Esophagus squamous epithelium (tissue), 5 donors: ENCODE data around the gene PRUNE2. TPM values are rescaled to one million over a fixed set of nuclear protein-coding genes. Genes with fewer than 3 reads are reported as not detected.

Experiments
- DNase-seq: peaks from one replicate; lab custom pipeline; 2025; lab: John Stamatoyannopoulos, UW
- H3K27ac ChIP-seq, 4 donors: fragments of 200-600 bp; sonication (generic); one replicate each; pipeline ENCODE4 v1.5.1; 2016 to 2019; ENCODE audit warnings: mild to moderate bottlenecking in 1 of 4
- H3K27me3 ChIP-seq, 4 donors: fragments of 200-600 bp; sonication (generic); 1 replicate in 3 of 4; 2 replicates in 1 of 4; pipeline versions ENCODE4 v1.5.1 to v1.6.0; 2017 to 2021; ENCODE audit warnings: antibody characterized with exemption in 1 of 4
- H3K36me3 ChIP-seq, 3 donors: fragments of 200-600 bp; sonication (generic); one replicate each; pipeline ENCODE4 v1.5.1; 2016 to 2019
- H3K4me1 ChIP-seq, 3 donors: fragments of 200-600 bp; sonication (generic); one replicate each; pipeline ENCODE4 v1.5.1; 2017 to 2019
- H3K4me3 ChIP-seq, 4 donors: fragments of 200-600 bp; sonication (generic); 1 replicate in 3 of 4; 2 replicates in 1 of 4; pipeline ENCODE4 v1.5.1; 2016 to 2019; ENCODE audit warnings: mild to moderate bottlenecking in 2 of 4, moderate library complexity in 1 of 4
- H3K9me3 ChIP-seq, 3 donors: fragments of 200-600 bp; sonication (generic); one replicate each; pipeline ENCODE4 v1.5.1; 2016 to 2019
- CTCF ChIP-seq, 6 experiments: fragments of 450-650 bp in 4 of 6; fragments of 200-600 bp in 2 of 6; sonication (generic) in 2 of 6; IDR thresholded peaks; one replicate each; pipeline ENCODE4 v1.5.1; 2016 to 2019; ENCODE audit warnings: antibody characterized with exemption in 6 of 6, mild to moderate bottlenecking in 4 of 6, moderate library complexity in 4 of 6
- POLR2A ChIP-seq, 4 donors: fragments of 450-650 bp; IDR thresholded peaks; one replicate each; pipeline ENCODE4 v1.6.1; 2017; ENCODE audit warnings: antibody characterized with exemption in 4 of 4, mild to moderate bottlenecking in 4 of 4, moderate library complexity in 3 of 4
- WGBS, 2 donors: methylation state at CpG; one replicate each; pipeline ENCODE4 v1.1.5; 2018; 5-methylcytosine and 5-hydroxymethylcytosine counted together
- intact Hi-C: fragments of 100-400 bp; cut with DNase I; formaldehyde crosslinking; loops from one replicate; pipeline ENCODE4 v1.15.0; 2022
- total RNA-seq, 4 donors: library from RNA; depleted of rRNA; stranded (reverse); fragments of >200 nt; gene quantifications; one replicate each; pipeline ENCODE4 v1.1.0, GENCODE V29; 2016
- donor health status: DM: yes; HTN: yes; CAD: no.

PRUNE2 gene
- total RNA-seq, 4 donors from 2014 or later, result 9.9 to 126 (median 26.7) TPM

- DNase-seq, result no peak
- no peak overlapping the region for H3K4me3 ChIP-seq
- H3K4me1 ChIP-seq, result peaks cover 0 to 18% (median 4%) of the 10 kb centered on the region in 3 donors
- intact Hi-C loops, result no loop called here
- H3K27ac ChIP-seq, result peak overlapping the region in 3 of 4 donors; percentile 34 to 82 (median 49)
- H3K27me3 ChIP-seq, result no peaks in the 10 kb centered on the region
- 20 to 36% methylated on average over 2 of the region's 2 CpGs for WGBS, 2 donors
- H3K36me3 ChIP-seq, result no peaks in the 10 kb centered on the region
- H3K9me3 ChIP-seq, result no peaks in the 10 kb centered on the region
- TF ChIP-seq POLR2A (IDR thresholded peaks at IDR 0.05) (no peak), CTCF (IDR thresholded peaks at IDR 0.05) (no peak)
Measured at GRCh38 chr9:76619640-76620039, 286.3 kb downstream of the PRUNE2 start.

GRCh38 chr9:76619197-76619596 is 286.7 kb downstream of the PRUNE2 start:
- intact Hi-C loops, result no loop called here
- Histone ChIP-seq H3K27ac (peak overlapping the region in 3 of 4 donors; percentile 34 to 82 (median 49)), H3K36me3 (no peaks in the 10 kb centered on the region), H3K4me1 (peaks cover 0 to 18% (median 4%) of the 10 kb centered on the region in 3 donors), H3K4me3 (no peak overlapping the region), H3K9me3 (no peaks in the 10 kb centered on the region), H3K27me3 (no peaks in the 10 kb centered on the region)
- TF ChIP-seq CTCF (IDR thresholded peaks at IDR 0.05) (no peak), POLR2A (IDR thresholded peaks at IDR 0.05) (no peak)
- no peak for DNase-seq

- Histone ChIP-seq H3K4me3 (no peak overlapping the region), H3K4me1 (peaks cover 0 to 18% (median 4%) of the 10 kb centered on the region in 3 donors), H3K27me3 (no peaks in the 10 kb centered on the region), H3K36me3 (no peaks in the 10 kb centered on the region), H3K9me3 (no peaks in the 10 kb centered on the region), H3K27ac (peak overlapping the region in 3 of 4 donors; percentile 34 to 82 (median 49))
- TF ChIP-seq CTCF (IDR thresholded peaks at IDR 0.05) (no peak), POLR2A (IDR thresholded peaks at IDR 0.05) (no peak)
- no peak for DNase-seq
- 64 to 70% methylated on average over 4 of the region's 4 CpGs for WGBS, 2 donors
- intact Hi-C loops, result no loop called here
Measured at GRCh38 chr9:76618762-76619161, 287.2 kb downstream of the PRUNE2 start.

- TF ChIP-seq CTCF (IDR thresholded peaks at IDR 0.05) (no peak), POLR2A (IDR thresholded peaks at IDR 0.05) (no peak)
Measured at GRCh38 chr9:76617497-76618175, 288.3 kb downstream of the PRUNE2 start.

GRCh38 chr9:76616780-76617179 is 289.1 kb downstream of the PRUNE2 start:
- Histone ChIP-seq H3K4me1 (peaks cover 0 to 18% (median 4%) of the 10 kb centered on the region in 3 donors), H3K4me3 (no peak overlapping the region), H3K27ac (no peak overlapping the region), H3K36me3 (no peaks in the 10 kb centered on the region), H3K9me3 (no peaks in the 10 kb centered on the region), H3K27me3 (no peaks in the 10 kb centered on the region)
- intact Hi-C loops, result no loop called here
- TF ChIP-seq POLR2A (IDR thresholded peaks at IDR 0.05) (no peak), CTCF (IDR thresholded peaks at IDR 0.05) (no peak)
- no peak for DNase-seq
- 68 to 87% methylated on average over 2 of the region's 2 CpGs for WGBS, 2 donors

More at GRCh38 chr9:76617497-76618175, 288.3 kb downstream of the PRUNE2 start:
- peak overlapping the region in 1 of 4 donors; percentile 54 for H3K27ac ChIP-seq
- H3K9me3 ChIP-seq, result no peaks in the 10 kb centered on the region
- no peaks in the 10 kb centered on the region for H3K27me3 ChIP-seq
- 81 to 89% methylated on average over 3 of the region's 3 CpGs for whole genome bisulfite sequencing, 2 donors
- no peak overlapping the region for H3K4me3 ChIP-seq
- H3K4me1 ChIP-seq, result peaks cover 0 to 18% (median 4%) of the 10 kb centered on the region in 3 donors
- intact Hi-C loops, result no loop called here
- no peaks in the 10 kb centered on the region for H3K36me3 ChIP-seq
- DNase-seq, result no peak
